Ovary (tissue), 3 donors: ENCODE results near the gene KCNK2.

Source experiments
- CTCF ChIP-seq, 3 donors: fragments of 450-650 bp in 2 of 3; fragments of 200-600 bp in 1 of 3; IDR thresholded peaks; one replicate each; pipeline versions ENCODE4 v1.5.1 to v1.8.0; 2016 to 2022; ENCODE audit warnings: antibody characterized with exemption in 3 of 3, mild to moderate bottlenecking in 1 of 3
- EP300 ChIP-seq: sonication (generic); formaldehyde crosslinking; IDR thresholded peaks from one replicate; pipeline ENCODE4 v1.6.1; 2017; ENCODE audit warnings: antibody characterized with exemption
- POLR2A ChIP-seq: fragments of 450-650 bp; IDR thresholded peaks from one replicate; pipeline ENCODE4 v1.6.1; 2017; ENCODE audit warnings: antibody characterized with exemption, mild to moderate bottlenecking, moderate library complexity
- donor health status: DM: no; HTN: no; CAD: no.

- TF ChIP-seq CTCF (IDR thresholded peaks at IDR 0.05) (no peak), POLR2A (no peak), EP300 (no peak)
Observed at GRCh38 chr1:215210167-215210566, 127.6 kb downstream of the KCNK2 start.
